GM21786 (cell line): ENCODE data around the gene PIRT.

Experiments used
- ATAC-seq: cut with Tn5 transposase; IDR thresholded peaks from one replicate; pipeline ENCODE4 v1.9.1; 2021; ENCODE audit not compliant: unreplicated experiment

Gene PIRT

DNA sequence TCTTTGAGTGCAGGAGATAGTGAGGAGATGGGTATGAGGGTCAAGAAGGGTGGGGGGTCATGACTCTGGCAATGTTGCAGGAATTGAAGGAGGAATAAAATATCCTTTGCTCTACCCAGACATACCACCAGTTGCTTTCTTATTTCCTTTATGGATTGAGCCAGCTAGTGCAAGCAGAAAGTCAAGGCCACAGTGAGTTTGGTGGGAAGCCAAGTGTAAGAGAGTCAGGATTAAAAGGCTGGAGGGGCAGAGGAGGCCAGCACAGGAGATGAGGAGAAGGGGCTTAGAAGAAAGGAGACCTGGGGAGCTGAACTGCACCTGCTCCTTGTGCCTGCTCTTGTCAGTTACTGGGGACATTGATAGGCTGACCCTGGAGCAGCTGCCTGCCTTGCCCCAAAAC is 16.1 kb downstream of the PIRT start:
- ATAC-seq: no peak

- ATAC-seq: no peak
These were observed 16.8 kb downstream of the PIRT start for GRCh38 chr17:10821054-10821453.

DNA sequence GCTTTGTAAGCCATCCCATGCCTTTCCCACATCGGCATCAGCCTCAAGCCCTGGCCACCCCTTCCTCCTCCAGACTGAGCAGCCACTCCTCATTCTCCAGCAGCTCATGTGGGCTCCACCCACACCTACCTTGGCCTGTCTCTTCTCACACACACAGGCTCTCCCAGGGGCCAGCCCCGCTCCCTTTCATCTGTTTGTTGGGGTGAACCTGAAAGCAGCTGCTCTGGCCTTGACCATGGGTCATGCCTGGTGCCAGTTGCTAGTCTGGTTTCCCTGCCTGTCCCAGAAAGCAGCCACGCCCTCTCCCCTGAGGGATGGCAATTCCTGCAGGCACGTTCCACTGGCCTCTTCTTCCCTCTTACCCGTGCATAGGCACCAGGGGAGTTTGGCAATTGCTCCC is 22.6 kb downstream of the PIRT start:
- no peak for ATAC-seq

DNA sequence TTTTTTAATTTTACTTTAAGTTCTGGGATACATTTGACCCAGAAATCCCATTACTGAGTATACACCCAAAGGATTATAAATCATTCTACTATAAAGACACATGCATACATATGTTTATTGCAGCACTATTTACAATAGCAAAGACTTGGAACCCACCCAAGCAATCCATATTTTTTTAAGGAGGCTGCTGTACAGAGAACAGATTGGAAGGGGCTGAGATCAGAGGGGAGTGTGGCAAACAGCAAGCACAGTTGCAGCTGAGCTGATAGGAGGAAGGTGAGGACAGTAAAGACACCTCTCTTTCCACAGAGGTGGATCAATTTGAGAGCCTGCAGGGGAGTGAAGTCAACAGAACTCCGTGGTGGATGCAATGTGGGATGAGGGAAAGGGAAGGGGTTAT is 23.8 kb downstream of the PIRT start:
- no peak for ATAC-seq

DNA sequence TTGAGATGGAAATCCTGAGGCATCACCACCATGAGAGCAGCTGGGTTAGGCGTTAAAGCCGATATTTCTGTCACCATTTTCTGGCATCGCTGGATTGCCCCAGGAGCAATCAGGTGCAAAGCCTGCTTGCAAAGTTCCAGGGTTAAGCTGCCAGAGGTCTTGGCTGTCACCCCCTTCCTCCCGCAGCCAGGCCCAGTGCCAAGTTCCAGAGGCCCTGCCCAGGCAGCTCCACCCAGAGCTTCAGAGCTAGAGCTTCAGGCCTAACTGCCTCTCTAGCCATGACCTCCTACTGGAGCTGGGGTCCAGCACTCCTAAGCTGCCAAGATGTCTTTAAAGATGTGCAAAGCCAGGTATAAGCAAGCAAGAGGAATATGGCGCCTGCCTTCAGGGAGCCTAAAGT is 25.2 kb downstream of the PIRT start:
- no peak for ATAC-seq

DNA sequence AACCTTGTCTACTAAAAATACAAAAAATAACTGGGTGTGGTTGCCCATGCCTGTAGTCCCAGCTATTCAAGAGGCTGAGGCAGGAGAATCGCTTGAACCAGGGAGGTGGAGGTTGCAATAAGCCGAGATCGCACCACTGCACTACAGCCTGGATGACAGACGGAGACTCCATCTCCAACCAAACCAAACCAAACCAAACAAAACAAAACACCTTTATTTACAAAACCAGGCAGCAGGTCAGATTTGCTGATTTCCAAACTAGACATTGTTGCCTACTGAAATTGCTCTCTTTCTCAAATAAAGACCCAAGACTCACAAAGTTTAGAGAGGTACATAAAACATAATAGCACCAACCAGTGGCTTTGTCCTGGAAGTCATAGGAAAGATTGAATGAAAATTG is 28.3 kb downstream of the PIRT start:
- ATAC-seq: no peak

- ATAC-seq: no peak
These were observed 30.2 kb downstream of the PIRT start for GRCh38 chr17:10807704-10808128.

DNA sequence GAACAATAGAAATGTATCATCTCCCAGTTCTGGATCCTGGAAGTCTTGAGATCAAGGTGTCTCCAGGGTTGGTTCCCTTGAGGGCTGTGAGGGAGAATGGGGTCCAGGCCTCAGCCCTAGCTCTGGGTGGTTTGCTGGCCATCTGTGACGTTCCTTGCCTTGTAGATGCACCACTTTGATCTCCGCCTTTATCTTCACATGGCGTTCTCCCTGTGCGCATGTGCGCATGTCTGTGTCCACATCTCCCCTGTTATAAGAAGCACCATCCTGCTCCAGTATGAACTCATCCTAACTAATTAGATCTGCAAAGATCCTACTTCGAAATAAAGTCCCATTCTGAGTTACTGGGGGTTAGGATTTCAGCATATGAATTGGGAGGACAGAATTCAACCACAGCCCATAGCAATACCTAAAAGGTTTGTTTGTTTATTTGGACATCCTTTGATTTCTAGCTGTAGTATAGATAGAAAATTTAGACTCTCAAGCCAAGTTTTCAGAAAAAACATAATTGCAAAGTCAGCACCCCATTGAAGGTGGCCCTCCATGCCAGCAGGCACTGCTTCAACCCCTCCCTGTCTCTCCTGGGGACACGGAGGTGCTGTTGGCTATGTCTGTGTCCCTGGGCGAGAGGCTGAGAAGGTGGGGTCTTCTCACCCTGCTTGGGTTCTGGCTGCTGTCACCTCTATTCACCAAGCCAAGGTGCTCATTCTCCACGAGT is 31.2 kb downstream of the PIRT start:
- no peak for ATAC-seq

DNA sequence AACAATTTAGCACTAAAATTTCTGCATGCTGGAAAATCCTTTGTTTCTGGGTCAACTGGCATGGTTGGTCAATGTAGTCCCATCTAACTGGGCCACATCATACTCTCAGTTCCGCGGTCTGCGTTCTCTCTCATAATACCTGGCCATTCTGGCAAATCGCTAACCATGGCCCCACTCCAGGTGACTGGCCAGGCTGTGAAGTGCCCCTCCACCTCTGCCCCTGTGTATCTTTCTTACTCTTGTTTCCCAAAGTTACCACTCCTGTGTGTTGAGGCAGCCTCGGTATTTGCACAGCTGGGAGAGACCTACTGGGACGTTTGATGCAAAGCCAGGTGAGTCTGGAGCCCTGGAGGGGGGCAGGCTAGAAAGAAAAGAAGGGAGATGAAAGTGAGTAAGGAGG is 32.0 kb downstream of the PIRT start:
- ATAC-seq: no peak

DNA sequence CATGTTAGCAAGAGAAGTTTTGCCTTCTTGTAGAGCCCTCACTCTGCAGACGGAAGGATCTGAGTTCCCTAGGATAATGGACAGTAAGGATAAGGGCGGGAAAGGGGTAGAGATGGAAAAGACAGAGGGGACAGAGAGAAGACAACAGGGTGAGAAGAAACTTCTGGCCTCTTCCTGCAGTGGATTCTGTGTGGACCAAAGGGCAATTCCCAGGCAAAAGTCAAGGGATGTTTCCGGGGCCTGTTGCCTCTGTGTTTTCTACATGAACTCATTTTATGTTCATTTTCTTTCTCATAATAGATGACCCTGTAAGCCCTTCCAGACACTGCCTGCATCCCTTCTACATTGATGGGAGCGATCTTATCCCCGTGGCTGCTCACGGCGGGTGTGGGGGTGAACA is 33.3 kb downstream of the PIRT start:
- ATAC-seq: no peak

GRCh38 chr17:10803830-10804475 is 33.9 kb downstream of the PIRT start, which contains the start of gene TMEM238L:
TSS of gene TMEM238L (minus strand) at chr17:10804099. CDS start at chr17:10803963, 136 bp downstream.
- no peak for ATAC-seq

GRCh38 chr17:10803350-10803749 is 34.5 kb downstream of the PIRT start:
- no peak for ATAC-seq

- no peak for ATAC-seq
These were observed 35.2 kb downstream of the PIRT start for GRCh38 chr17:10802496-10803284.

DNA sequence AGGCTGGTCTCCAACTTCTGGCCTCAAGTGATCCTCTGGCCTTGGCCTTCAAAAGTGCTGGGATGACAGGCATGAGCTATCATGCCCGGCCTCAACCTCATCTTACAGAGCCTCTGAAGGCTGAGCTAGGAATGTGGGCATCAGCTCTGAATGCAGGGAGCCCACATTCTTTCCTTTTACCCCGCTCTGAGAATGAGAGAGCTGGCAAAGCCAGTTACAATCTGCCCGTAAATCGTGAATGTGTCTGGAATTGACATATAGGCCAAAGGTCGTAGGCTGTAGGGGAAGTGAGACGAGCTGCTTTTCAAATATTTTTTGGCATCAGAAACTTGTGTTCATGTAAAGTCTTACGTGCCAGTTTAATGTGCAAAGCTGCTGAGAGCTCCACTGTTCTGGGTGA is 38.5 kb downstream of the PIRT start:
- no peak for ATAC-seq

- no peak for ATAC-seq
These were observed 39.0 kb downstream of the PIRT start for GRCh38 chr17:10798910-10799309.

DNA sequence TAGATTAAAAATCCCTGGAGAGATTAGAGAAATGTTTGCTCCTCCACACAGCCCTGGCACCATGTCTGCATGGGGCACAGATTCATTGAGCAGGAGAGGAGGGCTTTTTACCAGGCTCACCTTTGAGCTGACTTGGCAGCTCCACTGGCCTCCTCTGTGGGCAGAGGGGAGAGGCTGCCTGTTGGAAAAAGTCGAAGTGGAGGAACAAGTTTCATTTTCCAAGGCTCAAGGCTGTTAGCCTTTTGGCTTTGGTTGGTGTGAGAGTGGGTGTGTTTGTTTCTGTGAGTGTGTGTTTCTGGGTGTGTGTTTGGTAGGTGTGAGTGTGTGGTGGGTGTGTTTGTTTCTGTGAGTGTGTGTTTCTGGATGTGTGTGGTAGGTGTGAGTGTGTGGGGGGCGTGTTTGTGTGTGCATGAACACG is 39.5 kb downstream of the PIRT start:
- ATAC-seq: no peak

- no peak for ATAC-seq
These were observed 40.2 kb downstream of the PIRT start for GRCh38 chr17:10797476-10798328.

DNA sequence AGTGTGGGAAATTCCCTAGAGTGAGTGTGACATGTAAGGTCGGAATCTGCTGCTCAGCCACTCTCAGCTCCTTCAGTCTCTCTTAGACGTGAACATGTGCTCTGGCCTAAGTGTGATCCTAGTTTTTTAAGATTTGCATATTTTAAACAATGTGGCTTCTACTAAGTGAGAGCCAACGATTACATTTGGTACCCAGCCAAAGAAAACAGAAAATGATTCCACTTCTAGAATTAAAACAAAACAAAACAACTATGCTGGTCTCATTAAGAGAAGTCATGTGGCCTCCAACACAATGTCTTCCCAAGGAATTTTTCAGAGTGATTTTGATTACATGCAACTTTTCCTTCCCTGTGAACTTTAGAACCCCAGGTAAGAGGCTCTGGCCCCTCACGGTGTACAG is 44.1 kb downstream of the PIRT start:
- ATAC-seq: no peak

- ATAC-seq: no peak
These were observed 44.6 kb downstream of the PIRT start for GRCh38 chr17:10793256-10793655.

GRCh38 chr17:10792151-10792550 is 45.7 kb downstream of the PIRT start:
- ATAC-seq: no peak
